SK-N-MC (cell line): ENCODE data around the gene GRIA1.

Source experiments
- EZH2 ChIP-seq: fragments of 200-600 bp; sonication (generic); IDR thresholded peaks from one replicate; pipeline ENCODE4 v1.6.1; 2017; ENCODE audit warnings: antibody characterized with exemption
- POLR2AphosphoS5 ChIP-seq: IDR thresholded peaks from 2 replicates; pipeline ENCODE4 v1.6.1; 2012; ENCODE audit warnings: mild to moderate bottlenecking, low read depth, low read length, borderline replicate concordance

DNA sequence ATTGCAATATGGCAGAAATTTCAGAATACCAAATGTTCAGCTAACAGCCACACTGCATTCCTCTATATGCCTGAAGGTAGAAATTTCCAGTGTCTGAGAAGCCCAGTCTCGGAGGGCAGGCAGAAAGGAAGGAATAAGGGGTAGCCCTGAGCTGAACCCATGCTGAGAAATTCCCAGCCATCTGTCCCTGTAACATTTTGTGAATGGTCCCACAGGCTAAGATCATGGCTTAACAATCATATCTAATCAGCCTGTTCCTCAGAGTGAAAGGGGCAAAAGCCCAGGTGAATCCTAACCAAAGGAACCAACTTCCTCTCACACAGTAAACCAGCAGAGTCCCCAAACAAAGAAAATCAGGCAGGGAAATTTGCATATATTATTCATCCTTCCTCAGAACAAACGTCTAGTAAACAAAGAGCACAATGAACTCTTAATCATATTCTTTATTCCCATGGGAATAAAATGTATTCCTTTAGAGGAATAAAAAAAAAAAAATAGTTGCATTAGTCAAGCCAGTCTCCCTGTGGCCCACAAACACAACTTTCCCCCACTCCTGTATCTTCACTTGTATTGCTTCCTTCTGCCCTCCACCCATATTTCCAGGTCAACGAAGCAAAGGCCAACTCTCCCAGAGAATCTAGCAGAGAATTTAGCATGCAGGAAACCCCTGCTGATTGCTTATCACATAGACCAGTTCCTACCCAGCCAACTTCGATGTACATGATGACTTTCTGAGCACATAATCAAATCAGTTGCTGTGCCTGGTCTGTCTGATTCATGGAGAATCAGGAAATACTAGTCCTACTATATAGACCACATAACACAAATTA lies 290.6 kb downstream of the GRIA1 start:
- TF ChIP-seq EZH2 (no peak), POLR2AphosphoS5 (no peak)
